Smooth muscle cell (in vitro differentiated cells): ENCODE results near the gene SOWAHA. TPM values are rescaled to one million over a fixed set of nuclear protein-coding genes. Genes with fewer than 3 reads are reported as not detected.
A peak's percentile ranks its signal among the peaks of the same experiment; 100 is the strongest.
"Not testable (repeated sequence)": the region's sequence is repeated elsewhere in the genome, so short reads cannot be mapped to it uniquely, and the experiment has no call there.

Experiments
- DNase-seq: peaks from one replicate; lab custom pipeline; 2025; ENCODE audit not compliant: unreplicated experiment; lab: John Stamatoyannopoulos, UW
- H2AFZ ChIP-seq: fragments of 200-600 bp; sonication (generic); 2 replicates; pipeline ENCODE4 v1.6.0; 2016; ENCODE audit warnings: antibody characterized with exemption, low read depth, mild to moderate bottlenecking
- H3F3A ChIP-seq: fragments of 200-600 bp; sonication (generic); 2 replicates; pipeline ENCODE4 v1.6.0; 2017; ENCODE audit warnings: antibody characterized with exemption, low read depth
- H3K27ac ChIP-seq: fragments of 200-600 bp; sonication (generic); 2 replicates; pipeline ENCODE4 v1.5.1; 2016; ENCODE audit warnings: low read depth, mild to moderate bottlenecking
- H3K27me3 ChIP-seq: fragments of 200-600 bp; sonication (generic); 2 replicates; pipeline ENCODE4 v1.6.1; 2016; ENCODE audit warnings: low read depth, mild to moderate bottlenecking
- H3K36me3 ChIP-seq: fragments of 200-600 bp; sonication (generic); 2 replicates; pipeline ENCODE4 v1.5.1; 2016; ENCODE audit warnings: low read depth
- H3K4me1 ChIP-seq: fragments of 200-600 bp; sonication (generic); 2 replicates; pipeline ENCODE4 v1.5.1; 2016; ENCODE audit warnings: low read depth
- H3K4me2 ChIP-seq: fragments of 200-600 bp; sonication (generic); 2 replicates; pipeline ENCODE4 v1.6.0; 2016; ENCODE audit warnings: mild to moderate bottlenecking
- H3K4me3 ChIP-seq: fragments of 200-600 bp; sonication (generic); 2 replicates; pipeline ENCODE4 v1.5.1; 2016; ENCODE audit warnings: mild to moderate bottlenecking
- H3K79me2 ChIP-seq: fragments of 200-600 bp; sonication (generic); 2 replicates; pipeline ENCODE4 v1.6.0; 2016; ENCODE audit warnings: low read depth, mild to moderate bottlenecking
- H3K9ac ChIP-seq: fragments of 200-600 bp; sonication (generic); 2 replicates; pipeline ENCODE4 v1.6.0; 2016; ENCODE audit warnings: low read depth
- H3K9me3 ChIP-seq: fragments of 200-600 bp; sonication (generic); replicated peaks from 2 replicates; pipeline ENCODE4 v1.5.1; 2016; ENCODE audit warnings: low read depth
- H4K20me1 ChIP-seq: fragments of 200-600 bp; sonication (generic); 2 replicates; pipeline ENCODE4 v1.6.0; 2016; ENCODE audit warnings: low read depth
- CTCF ChIP-seq: fragments of 200-600 bp; sonication (generic); IDR thresholded peaks from 2 replicates; pipeline ENCODE4 v1.5.1; 2017; ENCODE audit warnings: borderline replicate concordance, mild to moderate bottlenecking, antibody characterized with exemption; ENCODE audit not compliant: insufficient read depth, poor library complexity, severe bottlenecking
- WGBS: methylation state at CpG from one replicate; pipeline ENCODE4 v1.1.7; 2016; ENCODE audit warnings: low lambda C conversion rate; 5-methylcytosine and 5-hydroxymethylcytosine counted together
- polyA plus RNA-seq: library from polyadenylated mRNA; unstranded; fragments of >200 nt; fragmentation: Nextera tagmentation; extraction: Ambion mirVana; gene quantifications from 2 replicates; pipeline ENCODE4 v1.2.1, GENCODE V29; 2016
- total RNA-seq: library from RNA; depleted of rRNA; stranded (reverse); fragments of >200 nt; gene quantifications from 2 replicates; pipeline ENCODE4 v1.2.3, GENCODE V29; 2014

Gene SOWAHA
- total and polyA plus RNA-seq, 2 experiments from 2014 or later = 0.43 to 1.5 TPM

GRCh38 chr5:132800545-132800944, 12.6 kb upstream of the SOWAHA start:
- Histone ChIP-seq H2AFZ (peak overlapping the region; percentile 80), H3K79me2 (no peaks in the 10 kb centered on the region), H3K4me2 (no peak overlapping the region), H4K20me1 (no peaks in the 10 kb centered on the region), H3F3A (no peaks in the 10 kb centered on the region), H3K4me1 (no peaks in the 10 kb centered on the region), H3K27ac (no peak overlapping the region), H3K9ac (no peak overlapping the region), H3K27me3 (no peaks in the 10 kb centered on the region), H3K36me3 (no peaks in the 10 kb centered on the region), H3K4me3 (no peak overlapping the region), H3K9me3 (no peaks in the 10 kb centered on the region)
- no peak for TF ChIP-seq CTCF
- WGBS = 81% methylated on average over 2 of the region's 2 CpGs
- no peak for DNase-seq

GRCh38 chr5:132802044-132802684, 10.9 kb upstream of the SOWAHA start:
- Histone ChIP-seq H3K79me2 (no peaks in the 10 kb centered on the region), H3K27me3 (no peaks in the 10 kb centered on the region), H3K36me3 (no peaks in the 10 kb centered on the region), H3K9ac (no peak overlapping the region), H3F3A (no peaks in the 10 kb centered on the region), H2AFZ (no peak overlapping the region), H3K27ac (no peak overlapping the region), H3K4me2 (no peak overlapping the region), H3K9me3 (no peaks in the 10 kb centered on the region), H3K4me1 (peaks cover 1% of the 10 kb centered on the region), H4K20me1 (no peaks in the 10 kb centered on the region), H3K4me3 (no peak overlapping the region)
- TF ChIP-seq CTCF = no peak
- no peak for DNase-seq
- 92% methylated on average over 5 of the region's 5 CpGs for WGBS

- H3K79me2 ChIP-seq, DNase-seq, H3K4me1 ChIP-seq, H3K4me2 ChIP-seq, H3K9ac ChIP-seq, H3K4me3 ChIP-seq, H3K36me3 ChIP-seq, H3K9me3 ChIP-seq, H3K27me3 ChIP-seq, H3F3A ChIP-seq, H2AFZ ChIP-seq, H3K27ac ChIP-seq, H4K20me1 ChIP-seq: not testable (repeated sequence)
- 83% methylated on average over 5 of the region's 5 CpGs for WGBS
Measured at GRCh38 chr5:132802685-132803066, 10.4 kb upstream of the SOWAHA start.

- H3K4me3 ChIP-seq, H4K20me1 ChIP-seq, H3K79me2 ChIP-seq, H3K27me3 ChIP-seq, H3K36me3 ChIP-seq, H3K4me1 ChIP-seq, H3K9me3 ChIP-seq, H3K4me2 ChIP-seq, H2AFZ ChIP-seq, H3K9ac ChIP-seq, H3K27ac ChIP-seq, H3F3A ChIP-seq, DNase-seq: not testable (repeated sequence)
- WGBS = 100% methylated on average over 1 of the region's 1 CpG
Measured at GRCh38 chr5:132804219-132804618, 8.9 kb upstream of the SOWAHA start.

GRCh38 chr5:132805872-132806271, 7.2 kb upstream of the SOWAHA start:
- not testable (repeated sequence) for H3K36me3 ChIP-seq, H3K4me2 ChIP-seq, H2AFZ ChIP-seq, DNase-seq, H3K9me3 ChIP-seq, H3K4me3 ChIP-seq, H3K27ac ChIP-seq, H3F3A ChIP-seq, H3K79me2 ChIP-seq, H4K20me1 ChIP-seq, H3K4me1 ChIP-seq, H3K9ac ChIP-seq, H3K27me3 ChIP-seq
- 94% methylated on average over 6 of the region's 6 CpGs for WGBS

- H3K27ac ChIP-seq, H3K36me3 ChIP-seq, H3K79me2 ChIP-seq, H3K27me3 ChIP-seq, H3K9ac ChIP-seq, H3F3A ChIP-seq, H4K20me1 ChIP-seq, DNase-seq, H3K9me3 ChIP-seq, H3K4me1 ChIP-seq, H3K4me3 ChIP-seq, H3K4me2 ChIP-seq: not testable (repeated sequence)
- 93% methylated on average over 12 of the region's 12 CpGs for WGBS
- H2AFZ ChIP-seq = peak overlapping the region; percentile 1
Measured at GRCh38 chr5:132806804-132807162, 6.3 kb upstream of the SOWAHA start.
